Effector memory CD8-positive, alpha-beta T cell (primary cell): ENCODE data around the gene XRN1.

ENCODE experiments used
- ATAC-seq: fragments of 150-1000 bp; cut with Tn5 transposase; replicated peaks from 2 replicates; pipeline ENCODE4 v1.10.0; 2021; ENCODE audit warnings: mild to moderate bottlenecking, moderate library complexity
- DNase-seq, 3 experiments: peaks; one replicate each; pipeline ENCODE4 v3.0.0; 2021
- H3K27ac Mint-ChIP-seq, 2 donors: one replicate each; pipeline ENCODE4 v1.8.0; 2022; ENCODE audit warnings: mild to moderate bottlenecking in 2 of 2, mixed read lengths in 2 of 2, moderate library complexity in 2 of 2
- H3K27me3 Mint-ChIP-seq, 2 donors: one replicate each; pipeline ENCODE4 v1.8.0; 2022; ENCODE audit warnings: mixed read lengths in 2 of 2
- H3K36me3 Mint-ChIP-seq: one replicate; pipeline ENCODE4 v1.8.0; 2022; ENCODE audit warnings: mild to moderate bottlenecking, moderate library complexity, mixed read lengths; ENCODE audit not compliant: insufficient read depth
- H3K4me1 Mint-ChIP-seq, 2 donors: one replicate each; pipeline ENCODE4 v1.8.0; 2022; ENCODE audit warnings: low read depth in 2 of 2, mixed read lengths in 2 of 2
- H3K4me3 Mint-ChIP-seq, 2 donors: one replicate each; pipeline ENCODE4 v1.8.0; 2022; ENCODE audit warnings: mild to moderate bottlenecking in 2 of 2, mixed read lengths in 2 of 2, moderate library complexity in 2 of 2
- H3K9me3 Mint-ChIP-seq, 2 donors: one replicate each; pipeline ENCODE4 v1.8.0; 2022; ENCODE audit warnings: mixed read lengths in 2 of 2

The XRN1 gene

DNA sequence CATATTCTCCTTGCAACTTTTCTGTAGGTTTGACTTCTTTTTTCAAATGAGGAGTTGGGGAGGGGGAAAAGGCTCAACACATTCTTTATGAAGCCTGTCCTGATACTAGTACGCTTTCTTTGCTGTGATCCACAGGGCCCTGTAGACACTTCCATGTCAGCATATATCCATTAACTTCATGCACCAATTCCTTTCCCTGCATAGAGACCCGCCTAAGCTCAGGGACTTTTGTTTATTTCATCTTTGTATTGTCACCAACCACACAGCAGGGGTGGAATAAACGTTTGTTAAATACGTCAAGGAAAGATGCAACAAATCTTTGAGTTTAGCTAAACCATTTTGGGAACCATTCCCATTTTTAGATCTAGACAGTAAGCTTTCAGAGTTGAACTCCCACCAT, 179.4 kb downstream of the XRN1 start:
- H3K27me3 Mint-ChIP-seq = no peaks in the 10 kb centered on the region
- H3K9me3 Mint-ChIP-seq = no peaks in the 10 kb centered on the region
- no peak overlapping the region for H3K4me3 Mint-ChIP-seq
- no peak for DNase-seq
- H3K36me3 Mint-ChIP-seq = peaks cover 4% of the 10 kb centered on the region
- no peak for ATAC-seq
- H3K4me1 Mint-ChIP-seq = peaks cover 22 to 37% of the 10 kb centered on the region in 2 donors
- H3K27ac Mint-ChIP-seq = peak overlapping the region; percentile 49 to 65

DNA sequence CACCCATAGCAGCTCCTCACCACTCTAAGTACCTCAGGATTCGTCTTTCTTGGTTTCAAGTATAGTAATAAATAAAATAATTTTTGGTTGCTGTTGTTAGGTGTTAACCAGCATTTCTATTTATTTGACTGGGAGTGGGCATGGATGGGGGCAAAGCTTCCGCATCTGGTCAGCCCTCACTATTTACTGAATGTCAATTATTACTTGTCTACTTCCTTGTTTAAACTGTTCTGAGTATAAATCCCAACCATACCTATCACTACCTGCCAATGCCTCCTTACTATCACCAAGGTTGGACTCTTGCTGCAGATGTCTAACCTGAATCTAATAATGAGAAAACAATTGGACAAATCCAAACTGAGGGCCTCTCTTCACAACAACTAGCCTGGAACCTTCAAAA, 180.6 kb downstream of the XRN1 start:
- Mint-ChIP-seq H3K27me3 (no peaks in the 10 kb centered on the region), H3K36me3 (peaks cover 4% of the 10 kb centered on the region), H3K4me3 (no peak overlapping the region), H3K9me3 (no peaks in the 10 kb centered on the region), H3K27ac (peak overlapping the region in 1 of 2 donors; percentile 49), H3K4me1 (peaks cover 19 to 34% of the 10 kb centered on the region in 2 donors)
- no peak for DNase-seq
- no peak for ATAC-seq

DNA sequence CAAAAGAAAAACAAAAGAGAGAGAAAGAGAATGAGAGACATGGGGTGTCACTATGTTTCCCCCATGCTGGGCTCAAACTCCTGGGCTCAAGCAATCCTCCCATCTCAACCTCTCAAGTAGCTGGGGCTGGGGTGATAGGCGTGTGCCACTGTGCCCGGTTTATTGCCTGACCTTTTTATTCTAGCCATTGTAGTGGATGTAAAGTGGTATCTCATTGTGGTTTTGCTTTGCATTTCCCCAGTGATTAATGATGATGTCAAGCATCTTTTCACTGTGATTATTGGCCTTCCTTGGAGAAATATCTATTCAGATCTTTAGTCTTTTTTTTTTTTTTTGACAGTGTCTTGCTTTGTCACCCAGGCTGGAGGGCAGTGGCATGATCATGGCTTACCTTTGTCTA, 184.7 kb downstream of the XRN1 start:
- peaks cover 2 to 7% of the 10 kb centered on the region in 2 donors for H3K4me1 Mint-ChIP-seq
- no peaks in the 10 kb centered on the region for H3K9me3 Mint-ChIP-seq
- no peak overlapping the region for H3K27ac Mint-ChIP-seq
- ATAC-seq (no peak), DNase-seq (no peak)
- peaks cover 3% of the 10 kb centered on the region for H3K36me3 Mint-ChIP-seq
- H3K4me3 Mint-ChIP-seq = no peak overlapping the region
- no peaks in the 10 kb centered on the region for H3K27me3 Mint-ChIP-seq

DNA sequence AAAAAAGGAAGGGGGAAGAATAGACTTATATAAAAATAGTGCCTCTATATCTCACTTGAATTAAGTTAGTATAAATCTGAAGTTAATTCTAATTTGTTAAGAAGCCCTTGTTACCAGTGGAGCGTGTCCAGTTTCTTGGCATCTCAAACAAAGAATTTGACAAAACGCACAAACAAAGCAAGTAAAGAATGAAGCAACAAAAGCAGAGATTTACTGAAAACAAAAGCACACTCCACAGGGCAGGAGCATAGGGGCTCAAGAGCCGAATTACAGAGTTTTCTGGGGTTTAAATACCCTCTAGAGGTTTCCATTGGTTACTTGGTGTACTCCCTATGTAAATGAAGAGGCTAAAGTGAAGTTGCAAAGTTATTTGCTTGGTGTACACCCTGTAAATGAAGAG, 188.5 kb downstream of the XRN1 start:
- peaks cover 4 to 7% of the 10 kb centered on the region in 2 donors for H3K4me1 Mint-ChIP-seq
- H3K27ac Mint-ChIP-seq = no peak overlapping the region
- peaks cover 3% of the 10 kb centered on the region for H3K36me3 Mint-ChIP-seq
- no peak overlapping the region for H3K4me3 Mint-ChIP-seq
- no peak for ATAC-seq
- H3K27me3 Mint-ChIP-seq = no peaks in the 10 kb centered on the region
- DNase-seq = no peak
- H3K9me3 Mint-ChIP-seq = peaks cover 0 to 4% of the 10 kb centered on the region in 2 donors

DNA sequence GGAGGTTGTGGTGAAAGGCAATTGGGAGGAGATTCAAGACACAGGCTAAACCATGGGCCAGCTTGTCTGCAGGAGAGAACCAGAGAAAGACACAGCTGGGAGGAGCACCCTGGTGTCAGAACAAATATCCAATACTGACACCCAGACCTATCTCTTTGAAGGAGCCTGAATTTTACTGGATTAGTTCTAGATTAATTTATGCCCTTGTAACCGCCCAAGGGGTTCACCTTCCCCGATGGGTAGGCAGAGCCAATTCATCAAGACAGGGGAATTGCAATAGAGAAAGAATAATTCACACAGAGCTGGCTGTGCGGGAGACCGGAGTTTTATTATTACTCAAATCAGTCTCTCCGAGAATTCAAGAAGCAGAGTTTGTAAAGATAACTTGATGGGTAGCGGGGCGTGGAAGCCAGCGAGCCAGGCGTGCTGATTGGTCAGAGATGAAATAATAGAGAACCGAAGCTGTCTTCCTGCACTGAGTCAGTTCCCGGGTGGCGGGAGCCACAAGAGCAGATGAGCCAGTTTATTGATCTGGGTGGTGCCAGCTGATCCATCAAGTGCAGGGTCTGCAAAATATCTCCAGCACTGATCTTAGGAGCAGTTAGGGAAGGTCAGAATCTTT, 191.0 kb downstream of the XRN1 start:
- Mint-ChIP-seq H3K27me3 (no peaks in the 10 kb centered on the region), H3K27ac (peak overlapping the region in 1 of 2 donors; percentile 54), H3K36me3 (peaks cover 3% of the 10 kb centered on the region), H3K9me3 (peaks cover 11 to 16% of the 10 kb centered on the region in 2 donors), H3K4me3 (no peak overlapping the region), H3K4me1 (peaks cover 1 to 7% of the 10 kb centered on the region in 2 donors)
- DNase-seq = no peak
- no peak for ATAC-seq
